SK-N-SH treated with all-trans-retinoic acid at 6 μM for 48 hours (cell line): ENCODE measurements around the gene INIP.

Source experiments
- ARNTL ChIP-seq: fragments of 450-650 bp; formaldehyde crosslinking; IDR thresholded peaks from 2 replicates; pipeline ENCODE4 v1.5.0; 2020; ENCODE audit warnings: low read depth, mild to moderate bottlenecking, moderate library complexity, borderline replicate concordance
- BACH2 ChIP-seq: fragments of 250-450 bp; sonication (Bioruptor Pico); IDR thresholded peaks from 2 replicates; pipeline ENCODE4 v1.9.0; 2021; ENCODE audit warnings: mild to moderate bottlenecking, borderline replicate concordance
- GLIS3 ChIP-seq: fragments of 250-450 bp; sonication (Bioruptor Pico); IDR thresholded peaks from 2 replicates; pipeline ENCODE4 v1.5.0; 2020; ENCODE audit warnings: mild to moderate bottlenecking, moderate library complexity
- ISL1 ChIP-seq: fragments of 250-450 bp; sonication (Bioruptor Pico); IDR thresholded peaks from 2 replicates; pipeline ENCODE4 v2.1.2; 2022; ENCODE audit warnings: mild to moderate bottlenecking, moderate library complexity
- OSR1 ChIP-seq: fragments of 250-450 bp; sonication (Bioruptor Pico); IDR thresholded peaks from 2 replicates; pipeline ENCODE4 v1.8.0; 2022; ENCODE audit warnings: moderate library complexity, mild to moderate bottlenecking, inconsistent platforms
- PPARA ChIP-seq: fragments of 250-450 bp; sonication (Bioruptor Pico); IDR thresholded peaks from 2 replicates; pipeline ENCODE4 v1.5.0; 2020; ENCODE audit warnings: mild to moderate bottlenecking, borderline replicate concordance
- SNAI2 ChIP-seq: fragments of 250-450 bp; sonication (Bioruptor Pico); IDR thresholded peaks from 2 replicates; pipeline ENCODE4 v1.5.0; 2020; ENCODE audit warnings: mild to moderate bottlenecking, moderate library complexity
- ZFP3 ChIP-seq: fragments of 250-450 bp; sonication (Bioruptor Pico); IDR thresholded peaks from 2 replicates; pipeline ENCODE4 v1.5.0; 2020; ENCODE audit warnings: mild to moderate bottlenecking, moderate library complexity
- ZFP30 ChIP-seq: fragments of 450-650 bp; formaldehyde crosslinking; IDR thresholded peaks from 2 replicates; pipeline ENCODE4 v1.5.0; 2022; ENCODE audit warnings: mild to moderate bottlenecking, moderate library complexity
- TF ChIP-seq, protein P1 (sequence below): fragments of 250-450 bp; sonication (Bioruptor Pico); IDR thresholded peaks from 2 replicates; pipeline ENCODE4 v1.8.0; 2020; ENCODE audit warnings: mild to moderate bottlenecking, moderate library complexity, borderline replicate concordance
- TF ChIP-seq, protein P2 (sequence below): fragments of 250-450 bp; sonication (Bioruptor Pico); IDR thresholded peaks from 2 replicates; pipeline ENCODE4 v1.5.1; 2020; ENCODE audit warnings: low read depth, mild to moderate bottlenecking, moderate library complexity
- TF ChIP-seq, protein P3 (sequence below): fragments of 250-450 bp; sonication (Bioruptor Pico); IDR thresholded peaks from 2 replicates; pipeline ENCODE4 v1.5.1; 2021; ENCODE audit warnings: mild to moderate bottlenecking, moderate library complexity
- TF ChIP-seq, protein P4 (sequence below): fragments of 250-450 bp; sonication (Bioruptor Pico); IDR thresholded peaks from 2 replicates; pipeline ENCODE4 v1.5.0; 2020; ENCODE audit warnings: mild to moderate bottlenecking, moderate library complexity

DNA sequence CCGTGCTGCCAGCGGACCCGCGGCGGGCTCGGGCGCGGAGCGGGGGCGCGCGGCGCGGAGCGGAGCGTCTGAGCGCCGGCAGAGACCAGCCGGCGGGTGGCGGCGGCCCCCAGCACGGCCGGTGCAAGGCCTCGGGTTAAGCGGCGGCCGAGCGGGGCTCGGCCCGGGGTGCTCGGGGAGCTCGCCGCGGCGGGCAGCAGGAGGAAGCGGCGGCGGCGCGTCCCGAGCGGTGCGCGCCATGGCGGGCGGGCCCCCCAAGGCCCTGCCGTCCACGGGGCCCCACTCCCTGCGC lies 32.8 kb upstream of the INIP start:
- no peak for TF ChIP-seq BACH2 (CRISPR knock-in tag)
- no peak for TF ChIP-seq ZFP3 (CRISPR knock-in tag)
- TF ChIP-seq PPARA (CRISPR knock-in tag), result no peak
- TF ChIP-seq, protein P1, sequence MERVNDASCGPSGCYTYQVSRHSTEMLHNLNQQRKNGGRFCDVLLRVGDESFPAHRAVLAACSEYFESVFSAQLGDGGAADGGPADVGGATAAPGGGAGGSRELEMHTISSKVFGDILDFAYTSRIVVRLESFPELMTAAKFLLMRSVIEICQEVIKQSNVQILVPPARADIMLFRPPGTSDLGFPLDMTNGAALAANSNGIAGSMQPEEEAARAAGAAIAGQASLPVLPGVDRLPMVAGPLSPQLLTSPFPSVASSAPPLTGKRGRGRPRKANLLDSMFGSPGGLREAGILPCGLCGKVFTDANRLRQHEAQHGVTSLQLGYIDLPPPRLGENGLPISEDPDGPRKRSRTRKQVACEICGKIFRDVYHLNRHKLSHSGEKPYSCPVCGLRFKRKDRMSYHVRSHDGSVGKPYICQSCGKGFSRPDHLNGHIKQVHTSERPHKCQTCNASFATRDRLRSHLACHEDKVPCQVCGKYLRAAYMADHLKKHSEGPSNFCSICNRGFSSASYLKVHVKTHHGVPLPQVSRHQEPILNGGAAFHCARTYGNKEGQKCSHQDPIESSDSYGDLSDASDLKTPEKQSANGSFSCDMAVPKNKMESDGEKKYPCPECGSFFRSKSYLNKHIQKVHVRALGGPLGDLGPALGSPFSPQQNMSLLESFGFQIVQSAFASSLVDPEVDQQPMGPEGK (CRISPR knock-in tag), result no peak
- TF ChIP-seq, protein P2, sequence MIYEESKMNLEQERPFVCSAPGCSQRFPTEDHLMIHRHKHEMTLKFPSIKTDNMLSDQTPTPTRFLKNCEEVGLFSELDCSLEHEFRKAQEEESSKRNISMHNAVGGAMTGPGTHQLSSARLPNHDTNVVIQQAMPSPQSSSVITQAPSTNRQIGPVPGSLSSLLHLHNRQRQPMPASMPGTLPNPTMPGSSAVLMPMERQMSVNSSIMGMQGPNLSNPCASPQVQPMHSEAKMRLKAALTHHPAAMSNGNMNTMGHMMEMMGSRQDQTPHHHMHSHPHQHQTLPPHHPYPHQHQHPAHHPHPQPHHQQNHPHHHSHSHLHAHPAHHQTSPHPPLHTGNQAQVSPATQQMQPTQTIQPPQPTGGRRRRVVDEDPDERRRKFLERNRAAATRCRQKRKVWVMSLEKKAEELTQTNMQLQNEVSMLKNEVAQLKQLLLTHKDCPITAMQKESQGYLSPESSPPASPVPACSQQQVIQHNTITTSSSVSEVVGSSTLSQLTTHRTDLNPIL (CRISPR knock-in tag), result no peak
- TF ChIP-seq, protein P3, sequence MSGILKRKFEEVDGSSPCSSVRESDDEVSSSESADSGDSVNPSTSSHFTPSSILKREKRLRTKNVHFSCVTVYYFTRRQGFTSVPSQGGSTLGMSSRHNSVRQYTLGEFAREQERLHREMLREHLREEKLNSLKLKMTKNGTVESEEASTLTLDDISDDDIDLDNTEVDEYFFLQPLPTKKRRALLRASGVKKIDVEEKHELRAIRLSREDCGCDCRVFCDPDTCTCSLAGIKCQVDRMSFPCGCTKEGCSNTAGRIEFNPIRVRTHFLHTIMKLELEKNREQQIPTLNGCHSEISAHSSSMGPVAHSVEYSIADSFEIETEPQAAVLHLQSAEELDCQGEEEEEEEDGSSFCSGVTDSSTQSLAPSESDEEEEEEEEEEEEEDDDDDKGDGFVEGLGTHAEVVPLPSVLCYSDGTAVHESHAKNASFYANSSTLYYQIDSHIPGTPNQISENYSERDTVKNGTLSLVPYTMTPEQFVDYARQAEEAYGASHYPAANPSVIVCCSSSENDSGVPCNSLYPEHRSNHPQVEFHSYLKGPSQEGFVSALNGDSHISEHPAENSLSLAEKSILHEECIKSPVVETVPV (CRISPR knock-in tag), result no peak
- no peak for TF ChIP-seq ISL1 (CRISPR knock-in tag)
- no peak for TF ChIP-seq SNAI2 (CRISPR knock-in tag)
- no peak for TF ChIP-seq OSR1 (CRISPR knock-in tag)
- no peak for TF ChIP-seq ARNTL (CRISPR knock-in tag)
- TF ChIP-seq GLIS3 (CRISPR knock-in tag), result no peak
- TF ChIP-seq ZFP30, result no peak
- TF ChIP-seq, protein P4, sequence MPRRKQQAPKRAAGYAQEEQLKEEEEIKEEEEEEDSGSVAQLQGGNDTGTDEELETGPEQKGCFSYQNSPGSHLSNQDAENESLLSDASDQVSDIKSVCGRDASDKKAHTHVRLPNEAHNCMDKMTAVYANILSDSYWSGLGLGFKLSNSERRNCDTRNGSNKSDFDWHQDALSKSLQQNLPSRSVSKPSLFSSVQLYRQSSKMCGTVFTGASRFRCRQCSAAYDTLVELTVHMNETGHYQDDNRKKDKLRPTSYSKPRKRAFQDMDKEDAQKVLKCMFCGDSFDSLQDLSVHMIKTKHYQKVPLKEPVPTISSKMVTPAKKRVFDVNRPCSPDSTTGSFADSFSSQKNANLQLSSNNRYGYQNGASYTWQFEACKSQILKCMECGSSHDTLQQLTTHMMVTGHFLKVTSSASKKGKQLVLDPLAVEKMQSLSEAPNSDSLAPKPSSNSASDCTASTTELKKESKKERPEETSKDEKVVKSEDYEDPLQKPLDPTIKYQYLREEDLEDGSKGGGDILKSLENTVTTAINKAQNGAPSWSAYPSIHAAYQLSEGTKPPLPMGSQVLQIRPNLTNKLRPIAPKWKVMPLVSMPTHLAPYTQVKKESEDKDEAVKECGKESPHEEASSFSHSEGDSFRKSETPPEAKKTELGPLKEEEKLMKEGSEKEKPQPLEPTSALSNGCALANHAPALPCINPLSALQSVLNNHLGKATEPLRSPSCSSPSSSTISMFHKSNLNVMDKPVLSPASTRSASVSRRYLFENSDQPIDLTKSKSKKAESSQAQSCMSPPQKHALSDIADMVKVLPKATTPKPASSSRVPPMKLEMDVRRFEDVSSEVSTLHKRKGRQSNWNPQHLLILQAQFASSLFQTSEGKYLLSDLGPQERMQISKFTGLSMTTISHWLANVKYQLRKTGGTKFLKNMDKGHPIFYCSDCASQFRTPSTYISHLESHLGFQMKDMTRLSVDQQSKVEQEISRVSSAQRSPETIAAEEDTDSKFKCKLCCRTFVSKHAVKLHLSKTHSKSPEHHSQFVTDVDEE, result no peak
